ENCODE data around the gene PAGR1.

DNA sequence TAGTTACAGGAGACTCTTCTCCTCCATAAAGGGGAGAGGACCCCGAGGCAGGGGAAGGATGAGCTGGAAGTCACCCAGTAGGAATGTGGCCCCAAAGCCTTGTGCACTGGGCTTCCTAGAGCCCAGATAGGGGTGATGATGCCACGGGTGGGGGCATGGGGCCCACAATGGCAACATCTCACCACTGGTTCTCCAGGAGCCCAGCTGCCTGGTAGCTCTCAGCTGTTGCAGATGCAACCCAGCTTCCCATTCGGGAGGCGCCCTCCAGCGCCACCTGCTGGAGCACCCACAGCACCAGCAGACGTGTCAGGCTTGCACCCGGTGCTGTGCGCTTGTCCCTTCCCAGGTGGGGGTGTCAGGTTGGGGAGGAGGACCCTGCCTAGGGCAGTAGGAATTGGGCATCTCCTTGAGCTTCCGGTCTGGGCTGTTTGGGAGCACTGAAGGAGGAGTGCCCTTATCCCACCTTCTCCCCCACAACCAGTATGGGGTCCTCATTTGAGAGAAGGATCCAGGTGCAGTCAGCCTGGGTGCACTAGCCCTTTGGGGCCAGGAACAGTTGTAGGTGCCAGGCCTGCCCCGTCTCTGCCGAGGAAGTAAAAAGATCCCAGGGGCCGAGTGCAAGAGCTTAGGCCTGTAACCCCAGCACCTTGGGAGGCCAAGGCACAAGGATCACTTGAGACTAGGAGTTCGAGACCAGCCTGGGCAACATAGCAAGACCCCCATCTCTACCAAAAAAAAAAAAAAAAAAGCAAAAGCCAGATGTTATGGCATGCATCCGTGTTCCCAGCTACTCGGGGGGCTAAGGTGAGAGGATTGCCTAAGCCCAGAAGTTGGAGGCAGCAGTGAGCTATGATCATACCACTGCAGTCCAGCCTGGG is 32.7 kb downstream of the PAGR1 start:
- TF ChIP-seq, protein P1, sequence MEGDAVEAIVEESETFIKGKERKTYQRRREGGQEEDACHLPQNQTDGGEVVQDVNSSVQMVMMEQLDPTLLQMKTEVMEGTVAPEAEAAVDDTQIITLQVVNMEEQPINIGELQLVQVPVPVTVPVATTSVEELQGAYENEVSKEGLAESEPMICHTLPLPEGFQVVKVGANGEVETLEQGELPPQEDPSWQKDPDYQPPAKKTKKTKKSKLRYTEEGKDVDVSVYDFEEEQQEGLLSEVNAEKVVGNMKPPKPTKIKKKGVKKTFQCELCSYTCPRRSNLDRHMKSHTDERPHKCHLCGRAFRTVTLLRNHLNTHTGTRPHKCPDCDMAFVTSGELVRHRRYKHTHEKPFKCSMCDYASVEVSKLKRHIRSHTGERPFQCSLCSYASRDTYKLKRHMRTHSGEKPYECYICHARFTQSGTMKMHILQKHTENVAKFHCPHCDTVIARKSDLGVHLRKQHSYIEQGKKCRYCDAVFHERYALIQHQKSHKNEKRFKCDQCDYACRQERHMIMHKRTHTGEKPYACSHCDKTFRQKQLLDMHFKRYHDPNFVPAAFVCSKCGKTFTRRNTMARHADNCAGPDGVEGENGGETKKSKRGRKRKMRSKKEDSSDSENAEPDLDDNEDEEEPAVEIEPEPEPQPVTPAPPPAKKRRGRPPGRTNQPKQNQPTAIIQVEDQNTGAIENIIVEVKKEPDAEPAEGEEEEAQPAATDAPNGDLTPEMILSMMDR (IDR thresholded peaks at IDR 0.05): peak in 1 of 3 donors; percentile 77
- TF ChIP-seq POLR2A (IDR thresholded peaks at IDR 0.05): no peak

Data from lower leg skin (tissue), 3 donors.